ENCODE data around the gene SRD5A3.

The SRD5A3 gene

GRCh38 chr4:55345980-55346850 lies at the start of gene SRD5A3:
TSS of gene SRD5A3 (plus strand) at chr4:55346242. CDS start at chr4:55346337, 95 bp downstream.
- DNase-seq = peak; percentile 88

GRCh38 chr4:55297346-55297745 lies 48.7 kb upstream of the SRD5A3 start:
- DNase-seq = no peak

DNA sequence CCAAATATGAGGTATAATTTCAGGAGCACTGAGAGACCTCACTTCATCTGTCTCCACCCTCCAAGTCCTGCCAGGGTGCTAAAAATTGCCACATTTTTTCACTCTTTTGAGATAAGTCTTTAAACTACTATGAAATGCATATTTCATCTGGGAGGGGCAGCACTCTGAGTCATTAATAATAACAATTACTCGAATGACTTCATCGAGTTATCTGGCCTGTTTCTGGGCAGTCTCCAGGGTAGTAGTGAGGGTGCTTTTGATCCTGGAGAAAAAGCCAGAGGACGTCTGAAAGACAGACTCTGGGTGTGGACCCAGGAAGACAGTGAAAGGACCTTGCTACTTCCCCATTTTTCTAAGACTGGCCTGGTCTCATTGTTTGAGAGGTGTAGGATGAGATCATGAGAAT lies 42.3 kb upstream of the SRD5A3 start:
- DNase-seq = no peak

GRCh38 chr4:55304303-55304702 lies 41.7 kb upstream of the SRD5A3 start:
- DNase-seq = no peak

DNA sequence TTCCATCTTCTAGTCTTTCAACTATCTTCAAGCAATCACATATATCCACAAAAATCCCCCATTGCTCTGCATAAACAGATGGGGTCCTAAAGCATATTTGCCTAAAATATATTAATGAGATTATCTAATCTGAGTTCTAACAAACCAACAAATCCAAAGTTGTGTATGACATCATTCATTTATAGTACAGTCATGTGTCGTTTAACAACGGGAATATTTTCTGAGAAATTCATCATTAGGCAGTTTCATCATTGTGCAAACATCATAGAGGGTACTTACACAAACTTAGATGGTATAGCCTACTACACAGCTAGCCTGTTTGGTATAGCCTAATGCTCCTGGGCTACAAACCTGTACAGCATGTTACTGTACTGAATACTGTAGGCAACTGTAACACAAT lies 38.0 kb upstream of the SRD5A3 start:
- no peak for DNase-seq

- DNase-seq = no peak
Observed at GRCh38 chr4:55311792-55312488, 34.1 kb upstream of the SRD5A3 start.

- DNase-seq = no peak
Observed at GRCh38 chr4:55312489-55313101, 33.4 kb upstream of the SRD5A3 start.

GRCh38 chr4:55314141-55314820 lies 31.8 kb upstream of the SRD5A3 start:
- no peak for DNase-seq

DNA sequence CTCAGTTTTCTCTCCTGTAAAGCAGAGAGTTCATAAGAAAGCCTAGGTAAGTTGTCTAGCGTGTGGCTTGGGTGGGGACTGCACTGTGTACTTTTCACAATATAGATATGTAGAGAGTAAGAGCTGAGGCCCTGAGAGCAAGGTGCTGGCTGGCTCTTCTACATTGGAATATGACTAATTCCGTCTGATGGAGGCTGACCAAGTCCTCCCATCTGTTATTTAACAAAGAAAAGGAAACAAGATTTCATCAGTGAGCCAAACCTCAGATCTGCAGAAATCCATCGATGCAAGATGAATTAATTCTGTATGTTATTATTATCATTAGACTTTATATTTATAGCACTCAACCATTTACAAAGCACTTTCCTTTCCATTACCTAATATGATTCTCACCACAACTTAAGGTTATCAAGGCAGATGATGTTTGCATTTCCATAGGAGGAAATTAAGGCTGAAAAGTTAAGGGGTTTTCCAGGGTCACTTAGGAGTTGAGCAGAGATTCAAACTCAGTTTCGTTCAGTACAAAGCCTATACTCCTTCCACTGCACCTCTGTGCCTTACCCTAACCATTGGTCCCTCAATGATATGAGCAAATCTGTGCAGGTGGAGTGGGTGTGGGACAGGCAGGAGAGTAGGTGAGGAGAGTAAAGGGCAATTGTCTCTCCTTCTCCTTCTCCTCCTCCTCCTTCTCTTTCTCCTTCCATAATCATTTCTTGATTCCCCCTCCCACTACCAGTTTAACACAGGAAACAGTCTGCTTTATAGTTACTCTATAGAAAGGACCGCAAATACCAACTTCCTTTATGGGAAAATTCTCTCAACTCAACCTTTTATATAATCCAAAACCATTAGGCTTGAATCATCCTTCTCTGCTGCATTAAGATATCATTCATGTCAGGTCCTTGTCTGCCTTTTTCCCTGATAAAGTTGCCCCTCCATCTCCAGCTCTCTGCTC lies 27.6 kb upstream of the SRD5A3 start:
- no peak for DNase-seq

DNA sequence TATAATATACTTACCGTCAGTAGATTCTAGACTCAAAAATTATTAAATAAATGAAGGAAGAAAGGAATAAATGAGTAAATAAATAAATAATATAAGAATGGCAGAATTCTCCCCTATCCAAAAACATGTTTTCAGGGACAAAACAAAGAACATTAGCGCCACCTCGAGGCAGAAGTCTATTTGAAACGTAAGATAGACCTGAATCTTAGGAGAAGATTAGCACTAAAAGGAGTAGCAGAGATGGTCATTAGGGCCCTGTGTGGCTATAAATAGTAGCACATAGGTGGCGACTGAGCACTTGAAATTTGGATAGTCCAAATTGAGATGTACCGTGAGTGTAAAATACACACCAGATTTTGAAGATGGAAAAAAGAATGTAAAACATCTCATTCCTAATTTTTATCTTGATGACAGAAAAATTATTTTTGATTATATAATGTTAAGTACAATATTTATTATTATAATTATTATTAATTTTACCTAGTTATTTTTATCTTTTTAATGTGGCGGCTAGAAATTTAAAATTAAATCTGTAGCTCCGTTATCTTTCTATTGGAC lies 24.3 kb upstream of the SRD5A3 start:
- peak; percentile 54 for DNase-seq

- DNase-seq = no peak
Observed at GRCh38 chr4:55323375-55323774, 22.7 kb upstream of the SRD5A3 start.

- no peak for DNase-seq
Observed at GRCh38 chr4:55326629-55327028, 19.4 kb upstream of the SRD5A3 start.

DNA sequence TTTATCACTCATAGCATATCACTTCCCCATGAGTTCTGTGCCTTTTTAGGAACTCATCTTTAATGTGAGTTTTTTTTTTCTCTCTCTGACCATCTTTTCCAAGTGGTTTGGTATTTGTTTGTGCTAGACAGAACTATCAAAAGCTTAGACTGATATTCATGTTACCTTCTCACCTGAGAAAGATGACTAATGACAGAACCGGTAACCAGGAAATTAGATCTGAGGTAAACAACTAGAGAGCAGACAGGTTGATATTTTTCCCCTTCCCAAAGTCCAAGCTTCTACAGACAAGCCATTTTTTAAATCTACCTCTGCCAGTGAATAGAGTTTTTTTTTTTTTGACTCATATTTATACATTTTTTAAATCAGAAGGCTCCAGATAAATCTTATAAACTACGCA lies 17.0 kb upstream of the SRD5A3 start:
- DNase-seq = no peak

- DNase-seq = no peak
Observed at GRCh38 chr4:55330241-55330640, 15.8 kb upstream of the SRD5A3 start.

DNA sequence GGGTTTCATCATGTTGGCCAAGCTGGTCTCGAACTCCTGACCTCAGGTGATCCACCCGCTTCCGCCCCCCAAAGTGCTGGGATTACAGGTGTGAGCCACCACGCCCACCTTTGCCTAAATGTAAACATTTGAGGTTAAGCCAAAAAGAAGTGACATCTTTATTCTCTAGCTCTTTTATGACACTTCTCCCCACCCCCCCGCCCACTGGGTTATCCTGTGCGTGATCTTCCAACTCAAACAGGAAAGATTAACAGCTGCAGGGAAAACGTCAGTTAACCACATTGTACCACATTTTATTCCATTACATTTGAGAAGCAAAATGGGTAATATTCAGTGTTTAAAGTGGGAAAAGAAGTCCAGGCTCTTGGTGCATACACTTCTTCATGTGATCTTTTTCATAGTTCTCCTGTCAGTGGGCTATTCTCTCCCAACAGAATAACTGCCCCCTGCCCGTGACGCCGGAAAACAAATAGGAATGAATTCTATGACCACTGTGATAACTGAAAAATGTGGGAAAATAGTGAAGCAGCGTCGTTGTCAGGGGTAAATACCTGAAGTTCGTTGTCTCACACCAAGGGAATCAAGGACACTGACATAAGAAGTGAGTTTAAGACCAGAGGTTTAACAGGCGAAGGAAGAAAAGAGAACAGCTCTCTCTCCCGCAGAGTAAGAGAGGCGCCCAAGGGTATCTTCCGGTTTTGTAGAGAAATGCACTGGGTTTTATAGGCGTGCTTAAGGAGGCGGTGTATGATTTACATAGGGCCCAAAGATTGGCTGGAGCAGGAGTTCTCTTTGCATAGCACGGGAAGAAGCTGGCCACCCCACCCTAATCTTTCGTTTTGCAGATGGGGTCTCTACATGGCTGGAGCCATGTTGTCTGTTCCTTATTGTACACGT lies 9.7 kb upstream of the SRD5A3 start:
- DNase-seq = no peak

GRCh38 chr4:55337944-55338343 lies 8.1 kb upstream of the SRD5A3 start:
- DNase-seq = no peak

GRCh38 chr4:55338486-55338885 lies 7.6 kb upstream of the SRD5A3 start:
- no peak for DNase-seq

GRCh38 chr4:55340266-55340665 lies 5.8 kb upstream of the SRD5A3 start:
- DNase-seq = no peak

DNA sequence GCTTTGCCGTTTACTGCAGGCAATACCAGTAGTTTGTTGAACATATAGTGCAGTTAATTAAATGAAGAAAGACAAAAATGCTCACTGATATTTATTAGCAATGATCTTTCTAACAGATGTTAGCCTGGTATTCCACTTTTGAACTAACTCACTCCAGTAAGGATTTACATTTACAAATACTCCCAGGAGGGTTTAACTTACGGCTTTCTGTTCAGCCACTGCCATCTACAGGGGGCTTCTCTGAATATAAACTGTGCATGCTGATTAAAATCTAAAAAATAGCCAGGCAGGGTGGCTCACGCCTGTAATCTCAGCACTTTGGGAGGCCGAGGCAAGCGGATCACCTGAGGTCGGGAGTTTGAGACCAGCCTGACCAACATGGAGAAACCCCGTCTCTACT lies 2.2 kb upstream of the SRD5A3 start:
- no peak for DNase-seq

DNA sequence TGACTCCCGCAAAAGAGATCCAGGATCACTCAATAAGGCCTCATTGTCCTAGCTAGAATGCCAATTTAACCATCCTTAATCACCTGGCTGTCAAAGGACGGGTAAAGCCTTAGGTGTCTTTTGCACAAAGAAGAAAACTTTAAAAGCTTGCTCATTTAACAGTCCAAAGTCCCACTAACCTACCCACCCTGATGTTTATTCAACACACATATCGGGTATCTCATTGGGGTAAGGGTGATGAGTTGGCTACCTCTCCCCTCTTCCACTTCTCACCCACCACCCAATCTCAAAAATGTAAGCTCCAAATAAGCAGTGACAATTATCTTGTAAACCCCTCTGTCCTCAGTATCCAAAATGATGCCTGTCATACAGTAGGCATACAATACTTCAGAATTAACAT lies 988 bp upstream of the SRD5A3 start:
- no peak for DNase-seq

DNA sequence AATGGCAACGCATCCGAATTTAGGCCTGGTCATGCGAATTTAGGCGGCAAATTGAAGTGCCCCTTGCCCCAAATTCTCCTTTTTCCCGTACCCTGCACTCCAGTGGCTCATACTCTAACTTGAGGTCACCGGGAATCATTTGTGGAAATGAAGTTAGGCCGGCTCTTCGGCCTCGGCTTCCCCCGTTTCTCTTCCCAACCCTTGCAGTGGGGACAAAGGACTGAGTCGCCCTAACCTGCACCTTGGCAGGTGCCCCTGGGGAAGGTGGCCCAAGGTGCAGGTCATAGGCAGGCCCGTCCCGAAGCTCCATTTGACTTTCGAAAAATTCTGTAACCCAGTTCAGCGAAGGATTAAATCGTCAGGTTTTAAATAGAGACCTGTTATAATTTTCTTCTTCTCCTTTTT lies 811 bp downstream of the SRD5A3 start:
- no peak for DNase-seq
